BJ (cell line): Measurements from ENCODE around the gene OPCML. TPM values are rescaled to one million over a fixed set of nuclear protein-coding genes. Genes with fewer than 3 reads are reported as not detected.

Experiments used
- CTCF ChIA-PET: fragments of 350-600 bp; formaldehyde crosslinking; extraction: SDS; loops from one replicate; lab custom pipeline; 2021; ENCODE audit warnings: antibody characterized with exemption, inconsistent platforms; lab: Yijun Ruan, JAX
- POLR2A ChIA-PET: fragments of 300-600 bp; sonication (Branson Sonifier 250); formaldehyde crosslinking; extraction: SDS; loops from one replicate; lab custom pipeline; 2021; ENCODE audit warnings: antibody characterized with exemption; lab: Charles Lee
- DNase-seq: peaks from one replicate; pipeline ENCODE4 v3.0.0-alpha.2; 2011; ENCODE audit warnings: low read depth
- H3K27me3 ChIP-seq: 2 replicates; pipeline ENCODE4 v1.6.0; 2011; ENCODE audit warnings: low read length; ENCODE audit not compliant: control insufficient read depth, insufficient read depth
- H3K36me3 ChIP-seq: 2 replicates; pipeline ENCODE4 v1.5.1; 2011; ENCODE audit warnings: low read length; ENCODE audit not compliant: control insufficient read depth, insufficient read depth
- H3K4me3 ChIP-seq: 2 replicates; pipeline ENCODE4 v1.5.1; 2011; ENCODE audit warnings: low read depth, mild to moderate bottlenecking, control low read depth, low read length
- polyA plus RNA-seq: library from polyadenylated mRNA; depleted of rRNA; stranded (reverse); fragments of >200 nt; gene quantifications from 2 replicates; pipeline ENCODE4 v1.2.3, GENCODE V29; 2011
- TF ChIP-seq, protein P1 (sequence below): IDR thresholded peaks from 2 replicates; pipeline ENCODE4 v1.5.1; 2011; ENCODE audit warnings: low read depth, mild to moderate bottlenecking, control low read depth, inconsistent platforms, low read length, moderate library complexity; ENCODE audit not compliant: insufficient read depth

OPCML gene
- polyA plus RNA-seq, 1 experiment = 2.0 TPM

DNA sequence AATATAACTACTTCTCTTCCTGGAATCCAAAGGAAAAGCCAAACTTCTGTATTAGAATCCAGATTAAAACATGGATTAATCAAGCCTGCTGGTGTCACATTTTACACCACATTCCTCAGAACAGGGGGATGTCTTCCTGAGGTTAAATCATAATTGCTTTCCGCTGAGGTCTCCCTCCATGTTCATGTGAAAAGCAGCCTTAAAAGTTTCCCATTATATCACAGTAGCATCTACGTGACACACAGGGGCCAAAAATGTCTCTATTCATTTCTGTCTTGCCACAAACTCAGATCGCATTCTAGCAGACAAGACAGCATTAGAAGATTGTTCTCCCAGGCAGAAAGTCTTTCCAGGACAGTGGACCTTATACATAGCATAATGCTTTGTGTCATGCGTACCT, 788.7 kb downstream of the OPCML start:
- Histone ChIP-seq H3K36me3 (no peaks in the 10 kb centered on the region), H3K4me3 (no peak overlapping the region), H3K27me3 (no peaks in the 10 kb centered on the region)
- ChIA-PET POLR2A (no interaction called here), CTCF (interaction anchor here (0.8 kb wide), 1 partner anchor 37 kb away, joined by 3 read pairs; no protein-coding TSS in a partner anchor)
- DNase-seq = no peak
- TF ChIP-seq, protein P1, sequence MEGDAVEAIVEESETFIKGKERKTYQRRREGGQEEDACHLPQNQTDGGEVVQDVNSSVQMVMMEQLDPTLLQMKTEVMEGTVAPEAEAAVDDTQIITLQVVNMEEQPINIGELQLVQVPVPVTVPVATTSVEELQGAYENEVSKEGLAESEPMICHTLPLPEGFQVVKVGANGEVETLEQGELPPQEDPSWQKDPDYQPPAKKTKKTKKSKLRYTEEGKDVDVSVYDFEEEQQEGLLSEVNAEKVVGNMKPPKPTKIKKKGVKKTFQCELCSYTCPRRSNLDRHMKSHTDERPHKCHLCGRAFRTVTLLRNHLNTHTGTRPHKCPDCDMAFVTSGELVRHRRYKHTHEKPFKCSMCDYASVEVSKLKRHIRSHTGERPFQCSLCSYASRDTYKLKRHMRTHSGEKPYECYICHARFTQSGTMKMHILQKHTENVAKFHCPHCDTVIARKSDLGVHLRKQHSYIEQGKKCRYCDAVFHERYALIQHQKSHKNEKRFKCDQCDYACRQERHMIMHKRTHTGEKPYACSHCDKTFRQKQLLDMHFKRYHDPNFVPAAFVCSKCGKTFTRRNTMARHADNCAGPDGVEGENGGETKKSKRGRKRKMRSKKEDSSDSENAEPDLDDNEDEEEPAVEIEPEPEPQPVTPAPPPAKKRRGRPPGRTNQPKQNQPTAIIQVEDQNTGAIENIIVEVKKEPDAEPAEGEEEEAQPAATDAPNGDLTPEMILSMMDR = no peak

- POLR2A ChIA-PET = no interaction called here
- Histone ChIP-seq H3K4me3 (no peak overlapping the region), H3K27me3 (no peaks in the 10 kb centered on the region), H3K36me3 (no peaks in the 10 kb centered on the region)
- CTCF ChIA-PET = no interaction called here
- TF ChIP-seq, protein P1 = no peak
- DNase-seq = no peak
Observed at GRCh38 chr11:132742929-132743328, 789.4 kb downstream of the OPCML start.

DNA sequence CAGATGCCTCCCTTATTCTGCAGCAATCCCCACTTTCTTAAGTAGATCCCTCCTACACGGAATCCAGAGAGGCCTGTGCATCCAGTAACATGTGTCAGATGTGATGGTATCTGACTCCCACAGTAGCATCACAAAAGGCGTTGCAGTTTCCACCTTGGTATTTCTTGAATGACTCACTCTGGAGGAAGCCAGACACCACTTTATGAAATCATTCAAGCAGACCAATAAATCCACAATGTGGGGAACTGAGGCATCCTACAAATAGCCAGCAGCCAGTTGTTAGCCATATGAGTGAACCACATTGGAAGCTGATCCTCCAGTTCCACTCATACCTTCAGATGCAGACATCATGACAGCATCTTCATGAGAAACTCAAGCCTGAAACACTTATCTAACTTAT, 798.1 kb downstream of the OPCML start:
- H3K27me3 ChIP-seq = no peaks in the 10 kb centered on the region
- no peak overlapping the region for H3K4me3 ChIP-seq
- TF ChIP-seq, protein P1 = no peak
- H3K36me3 ChIP-seq = no peaks in the 10 kb centered on the region
- ChIA-PET POLR2A (no interaction called here), CTCF (no interaction called here)
- peak; percentile 88 for DNase-seq

GRCh38 chr11:132728026-132728425, 804.3 kb downstream of the OPCML start:
- Histone ChIP-seq H3K36me3 (no peaks in the 10 kb centered on the region), H3K4me3 (no peak overlapping the region), H3K27me3 (no peaks in the 10 kb centered on the region)
- ChIA-PET CTCF (no interaction called here), POLR2A (no interaction called here)
- TF ChIP-seq, protein P1 = no peak
- no peak for DNase-seq

DNA sequence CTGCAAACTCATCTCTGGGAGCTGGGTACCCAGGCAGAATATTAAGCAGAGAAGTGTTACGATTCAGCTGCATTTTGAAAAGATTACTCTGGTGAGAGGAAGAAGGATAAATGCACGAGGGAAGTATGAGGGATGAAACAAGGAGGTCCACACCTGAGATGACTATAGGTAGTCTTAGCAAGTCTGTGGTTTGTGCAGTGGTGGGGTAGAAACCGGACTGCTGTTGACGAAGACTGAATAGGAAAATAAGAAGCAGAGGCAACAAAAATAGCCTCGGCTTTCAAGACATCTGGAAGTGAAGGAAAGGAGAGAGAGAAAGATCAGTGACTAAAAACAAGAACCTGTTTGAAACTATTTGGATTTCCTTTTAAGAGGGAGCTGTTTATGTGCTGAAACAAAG, 810.8 kb downstream of the OPCML start:
- no peaks in the 10 kb centered on the region for H3K27me3 ChIP-seq
- DNase-seq = no peak
- no peaks in the 10 kb centered on the region for H3K36me3 ChIP-seq
- H3K4me3 ChIP-seq = no peak overlapping the region
- TF ChIP-seq, protein P1 = no peak
- ChIA-PET POLR2A (no interaction called here), CTCF (no interaction called here)
